Measurements from ENCODE around the gene GSC.
"Not testable (repeated sequence)": the region's sequence is repeated elsewhere in the genome, so short reads cannot be mapped to it uniquely, and the experiment has no call there.

The GSC gene

GRCh38 chr14:94738097-94738496, 31.8 kb downstream of the GSC start:
- DNase-seq = no peak

- no peak for DNase-seq
Observed at GRCh38 chr14:94728950-94729349, 41.0 kb downstream of the GSC start.

- not testable (repeated sequence) for DNase-seq
Observed at GRCh38 chr14:94728440-94728839, 41.5 kb downstream of the GSC start.

GRCh38 chr14:94726649-94727048, 43.3 kb downstream of the GSC start:
- not testable (repeated sequence) for DNase-seq

- no peak for DNase-seq
Observed at GRCh38 chr14:94724993-94725392, 44.9 kb downstream of the GSC start.

GRCh38 chr14:94722397-94722796, 47.5 kb downstream of the GSC start:
- no peak for DNase-seq

Data from stimulated activated CD4-positive, alpha-beta T cell treated with anti-CD3 and anti-CD28 coated beads, Interleukin-2, amount 100 ng/mL, for 24 hours (primary cell).